SK-N-SH treated with all-trans-retinoic acid at 6 μM for 48 hours (cell line): ENCODE results near the gene AKT1S1.

Experiments used
- ESRRG ChIP-seq: fragments of 250-450 bp; sonication (Bioruptor Pico); IDR thresholded peaks from 2 replicates; pipeline ENCODE4 v1.6.1; 2021; ENCODE audit warnings: mild to moderate bottlenecking
- RARB ChIP-seq: fragments of 250-450 bp; sonication (Bioruptor Pico); IDR thresholded peaks from 2 replicates; pipeline ENCODE4 v1.8.0; 2021; ENCODE audit warnings: mild to moderate bottlenecking, moderate library complexity
- TOX ChIP-seq: fragments of 250-450 bp; sonication (Bioruptor Pico); IDR thresholded peaks from 2 replicates; pipeline ENCODE4 v1.8.0; 2021; ENCODE audit warnings: mild to moderate bottlenecking, moderate library complexity, borderline replicate concordance
- ZNF8 ChIP-seq: fragments of 450-650 bp; formaldehyde crosslinking; IDR thresholded peaks from 2 replicates; pipeline ENCODE4 v1.5.0; 2020; ENCODE audit warnings: mild to moderate bottlenecking, moderate library complexity
- TF ChIP-seq, protein P1 (sequence below): fragments of 250-450 bp; sonication (Bioruptor Pico); IDR thresholded peaks from 2 replicates; pipeline ENCODE4 v1.5.1; 2020; ENCODE audit warnings: low read depth, mild to moderate bottlenecking, moderate library complexity

DNA sequence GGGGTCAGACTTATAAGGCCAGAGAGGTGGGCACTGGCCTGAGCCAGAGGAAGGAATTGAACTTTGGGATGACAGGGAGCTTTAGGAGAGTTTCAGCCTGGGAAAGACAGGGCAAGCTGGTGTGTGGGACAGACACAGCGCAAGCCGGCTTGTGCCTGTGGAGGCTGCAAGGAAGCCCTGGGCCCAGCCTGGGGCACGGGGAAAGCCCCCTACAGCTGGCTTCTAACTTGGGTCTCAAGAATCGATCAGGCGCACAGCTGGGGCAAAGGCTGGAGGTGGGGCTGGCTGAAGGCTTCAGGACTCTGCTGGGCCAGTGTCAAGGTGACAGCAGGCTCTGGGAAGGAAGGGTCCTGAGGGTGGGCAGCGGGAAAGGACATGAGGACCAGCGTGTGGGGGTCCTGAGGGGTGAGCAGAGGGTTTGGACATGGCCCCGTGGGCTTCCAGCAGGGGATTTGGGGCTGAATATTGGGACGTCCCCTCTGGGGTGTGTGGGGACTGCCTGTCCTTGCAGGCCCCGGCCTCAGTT is 23.2 kb downstream of the AKT1S1 start:
- TF ChIP-seq ESRRG (CRISPR knock-in tag) (no peak), RARB (no peak), TOX (CRISPR knock-in tag) (no peak), ZNF8 (CRISPR knock-in tag) (no peak)
- TF ChIP-seq, protein P1, sequence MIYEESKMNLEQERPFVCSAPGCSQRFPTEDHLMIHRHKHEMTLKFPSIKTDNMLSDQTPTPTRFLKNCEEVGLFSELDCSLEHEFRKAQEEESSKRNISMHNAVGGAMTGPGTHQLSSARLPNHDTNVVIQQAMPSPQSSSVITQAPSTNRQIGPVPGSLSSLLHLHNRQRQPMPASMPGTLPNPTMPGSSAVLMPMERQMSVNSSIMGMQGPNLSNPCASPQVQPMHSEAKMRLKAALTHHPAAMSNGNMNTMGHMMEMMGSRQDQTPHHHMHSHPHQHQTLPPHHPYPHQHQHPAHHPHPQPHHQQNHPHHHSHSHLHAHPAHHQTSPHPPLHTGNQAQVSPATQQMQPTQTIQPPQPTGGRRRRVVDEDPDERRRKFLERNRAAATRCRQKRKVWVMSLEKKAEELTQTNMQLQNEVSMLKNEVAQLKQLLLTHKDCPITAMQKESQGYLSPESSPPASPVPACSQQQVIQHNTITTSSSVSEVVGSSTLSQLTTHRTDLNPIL (CRISPR knock-in tag), result no peak
